ENCODE results near the gene TMEM63B.
"Not testable (repeated sequence)": the region's sequence is repeated elsewhere in the genome, so short reads cannot be mapped to it uniquely, and the experiment has no call there.

TMEM63B gene

DNA sequence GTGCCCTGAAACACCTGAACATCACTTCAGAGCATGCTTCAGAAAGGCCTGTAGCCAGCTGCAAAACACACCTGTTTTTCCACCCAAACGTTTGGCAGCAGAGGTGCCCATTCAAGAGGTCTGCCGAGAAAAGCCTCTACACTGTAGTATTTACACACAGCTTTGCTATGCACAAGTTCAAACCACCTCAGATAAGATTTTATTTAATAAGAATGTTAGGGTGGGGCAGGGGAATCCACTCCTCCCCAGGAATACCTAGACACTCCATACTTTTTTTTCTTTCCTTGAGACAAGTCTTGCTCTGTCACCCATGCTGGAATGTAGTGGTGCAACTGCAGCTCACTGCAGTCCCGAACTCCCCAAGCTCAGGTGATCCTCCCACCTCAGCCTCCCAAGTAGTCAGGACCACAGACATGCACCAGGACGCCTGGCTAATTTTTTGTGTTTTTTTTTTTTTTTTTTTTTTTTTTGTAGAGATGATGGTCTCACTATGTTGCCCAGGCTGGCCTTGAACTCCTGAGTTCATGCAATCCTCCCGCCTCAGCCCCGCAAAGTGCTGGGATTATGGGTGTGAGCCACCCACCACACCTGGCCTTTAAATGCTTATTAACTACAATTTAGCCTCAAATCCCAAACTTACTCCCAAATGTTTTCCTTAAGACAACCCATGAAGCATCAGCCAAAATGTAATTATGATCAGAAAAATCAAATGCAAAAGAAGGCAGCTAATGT, 9.8 kb upstream of the TMEM63B start:
- no peak for DNase-seq

DNA sequence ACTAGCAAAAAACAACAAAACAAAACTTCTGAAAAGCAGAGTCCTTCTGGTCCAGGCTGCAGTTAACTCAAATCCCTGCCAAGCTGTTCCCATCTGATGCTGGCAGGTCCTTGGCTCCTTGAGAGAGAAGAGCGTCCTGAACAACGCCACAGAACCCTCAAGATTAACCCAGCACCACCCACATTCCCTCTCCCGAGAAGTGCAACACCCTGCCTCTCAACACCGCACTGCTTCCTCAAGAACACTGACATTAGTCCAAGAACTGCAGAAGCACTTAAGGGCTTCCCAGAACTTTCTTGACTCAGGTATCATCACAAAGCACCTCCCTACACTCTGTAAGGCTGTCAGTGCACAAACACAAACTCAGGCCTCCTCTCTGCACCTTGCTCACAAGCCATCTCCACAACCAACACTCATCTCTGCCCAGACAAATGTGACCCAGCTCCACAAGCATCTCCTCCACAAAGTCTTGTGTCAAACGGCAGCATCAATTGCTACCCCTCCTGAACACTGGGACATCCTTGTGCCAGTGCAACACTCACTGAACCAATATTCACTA, 7.6 kb upstream of the TMEM63B start:
- no peak for DNase-seq

DNA sequence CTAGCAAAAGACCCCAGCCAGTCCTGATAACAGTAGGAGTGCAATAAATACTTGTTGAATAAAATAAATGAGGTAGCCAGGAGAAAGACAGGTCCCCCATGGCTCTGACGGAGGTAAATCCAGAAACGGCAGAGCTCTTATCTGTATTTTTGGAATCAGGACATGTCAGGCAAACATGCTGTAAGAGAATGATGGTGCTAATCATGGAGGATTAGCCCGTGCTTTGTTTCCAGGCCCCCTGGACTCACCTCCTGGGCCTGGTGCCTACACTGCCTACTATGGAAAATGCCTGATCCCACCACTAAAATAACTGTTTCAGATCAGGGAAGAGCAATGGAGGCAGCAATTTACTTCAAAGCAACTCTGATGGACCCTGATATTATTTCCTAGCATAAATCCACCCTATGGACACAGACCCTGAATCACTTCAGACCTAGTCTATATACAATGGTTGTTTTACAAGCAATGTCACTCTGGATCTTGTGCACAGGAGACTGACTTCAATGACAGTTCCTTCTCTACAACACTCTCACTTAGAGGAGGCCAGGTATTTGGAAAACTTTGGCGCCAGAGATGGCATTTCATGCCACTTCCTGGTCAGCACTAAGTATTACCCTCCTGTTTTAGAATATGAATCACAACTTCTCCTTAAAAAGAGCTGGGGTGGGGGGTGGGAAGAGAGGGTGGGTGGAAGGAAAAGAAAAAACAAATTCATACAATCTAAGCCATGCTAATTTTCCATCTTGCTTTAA, 6.5 kb upstream of the TMEM63B start:
- no peak for DNase-seq

DNA sequence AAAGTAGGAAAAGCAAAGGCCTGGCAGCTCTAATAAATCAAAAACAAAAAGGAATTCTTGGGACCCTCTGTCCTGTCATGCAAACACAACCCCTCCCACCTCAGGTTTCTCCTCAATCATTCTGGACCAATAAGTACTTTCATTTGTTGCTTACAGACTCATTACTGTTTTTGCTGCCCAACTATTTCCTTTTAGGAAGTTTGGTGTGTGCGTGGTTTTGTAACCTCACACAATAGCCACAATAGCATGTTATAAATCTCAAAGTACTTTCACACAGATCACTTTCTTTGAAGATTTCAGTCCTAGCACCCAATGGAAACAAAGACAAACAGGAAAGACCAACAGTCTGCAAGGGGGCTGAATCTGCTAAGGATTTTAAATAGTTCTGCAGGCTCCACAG, 4.6 kb upstream of the TMEM63B start:
- no peak for DNase-seq

GRCh38 chr6:44123544-44123943, 3.8 kb upstream of the TMEM63B start:
- DNase-seq: no peak

DNA sequence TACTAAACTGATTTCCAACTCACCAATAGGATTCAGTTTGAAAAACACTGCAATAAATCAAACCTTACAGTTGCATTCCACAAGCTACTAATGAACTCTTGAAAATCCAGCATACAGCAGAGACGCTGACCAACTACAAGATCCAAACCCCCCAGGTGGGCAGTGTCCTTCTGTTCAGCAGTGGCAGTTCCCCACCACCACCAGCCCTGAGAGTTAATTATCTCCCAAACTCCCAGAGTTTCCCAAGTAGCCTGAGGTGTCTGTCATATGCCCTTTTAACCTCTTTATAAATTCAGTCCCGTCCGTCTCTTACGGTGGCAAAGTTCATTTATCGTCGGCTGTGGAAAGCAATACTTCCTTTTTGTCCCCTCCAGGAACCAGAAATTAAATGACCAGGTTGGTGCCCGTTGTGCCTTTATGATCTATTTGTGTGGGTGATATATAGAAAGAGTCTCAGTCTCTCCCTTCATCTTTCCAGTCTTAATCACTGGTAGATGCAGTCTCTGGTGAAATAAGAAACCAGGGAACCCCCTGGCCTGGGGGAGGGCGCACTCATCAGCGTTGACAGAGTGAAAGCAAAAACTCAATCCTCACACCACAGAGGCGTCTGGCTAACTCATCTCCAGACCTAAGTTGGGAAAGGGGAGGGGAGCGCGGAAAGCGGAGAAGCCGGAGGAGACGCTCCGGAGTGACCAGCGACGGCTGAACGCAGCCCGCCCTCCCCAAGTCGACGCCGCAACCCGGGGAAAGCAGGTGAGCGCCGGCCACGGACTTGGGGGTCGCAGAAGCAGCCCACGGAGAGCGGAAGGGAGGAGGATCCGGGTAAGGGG, 819 bp upstream of the TMEM63B start:
- peak; percentile 72 for DNase-seq

DNA sequence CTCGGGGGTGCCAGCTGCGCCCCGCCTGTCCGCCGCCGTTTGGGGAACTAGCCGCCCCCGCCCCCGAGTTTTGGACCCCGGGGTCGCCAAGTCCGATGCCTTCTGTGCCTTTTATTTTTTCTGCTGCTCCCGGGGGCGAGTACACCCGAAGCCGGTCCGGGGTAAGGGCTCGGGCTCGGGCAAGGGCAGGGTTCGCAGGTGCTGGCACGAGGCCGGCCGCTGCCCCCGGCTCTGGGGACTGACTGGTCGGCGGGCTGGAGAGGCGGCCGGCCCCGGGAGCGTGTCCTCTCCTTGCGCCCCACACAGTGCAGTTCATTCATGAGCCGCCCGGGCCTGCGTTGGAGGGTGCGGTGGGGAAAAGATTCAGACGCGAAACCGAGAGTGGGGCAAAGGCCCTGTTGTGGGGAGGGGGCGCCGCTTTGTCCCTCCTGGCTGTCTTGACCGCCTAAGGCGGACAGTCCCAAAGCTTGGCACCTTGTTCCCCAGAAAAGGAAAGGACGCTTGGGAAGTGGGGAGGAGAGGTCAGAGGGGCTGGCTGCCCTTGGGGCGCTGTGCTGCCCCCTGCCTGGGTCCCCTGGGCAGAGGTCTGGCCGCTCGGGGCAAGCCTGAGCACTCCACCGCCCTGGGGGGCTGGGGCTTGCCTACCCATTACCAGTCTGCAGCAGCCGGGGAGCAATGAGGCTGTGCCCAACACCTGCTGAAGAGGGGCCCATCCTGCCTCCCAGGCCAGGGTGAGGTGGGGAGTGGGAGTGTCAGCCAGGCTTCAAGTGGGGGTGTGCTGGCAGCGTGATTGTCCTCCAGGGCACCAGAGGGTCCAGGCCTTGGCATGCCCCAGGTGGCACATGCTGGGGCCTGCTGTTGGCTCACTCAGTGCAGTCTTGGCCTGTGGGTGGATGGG, 915 bp downstream of the TMEM63B start:
- DNase-seq: peak; percentile 11

- DNase-seq: no peak
Observed at GRCh38 chr6:44129841-44130322, 2.5 kb downstream of the TMEM63B start.

DNA sequence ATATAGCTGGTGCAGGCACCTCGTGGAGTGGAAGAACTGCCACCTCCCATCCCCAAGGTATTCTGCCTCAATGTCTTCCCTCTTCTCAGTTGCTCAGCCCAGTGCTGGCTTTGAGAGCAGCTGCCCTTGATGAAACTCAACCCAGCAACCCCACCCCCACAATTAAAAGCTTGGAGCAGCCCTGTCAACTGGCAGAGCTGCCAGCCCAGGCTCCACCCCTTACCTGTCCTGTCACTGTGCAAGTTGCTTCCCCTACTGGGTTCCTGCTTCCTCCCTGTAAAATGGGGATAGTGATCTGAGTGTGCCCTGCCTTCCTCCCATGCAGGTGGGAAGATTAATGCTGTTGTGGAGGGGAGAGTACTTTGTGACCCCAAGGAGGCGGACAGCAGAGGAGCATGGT, 4.5 kb downstream of the TMEM63B start:
- no peak for DNase-seq

DNA sequence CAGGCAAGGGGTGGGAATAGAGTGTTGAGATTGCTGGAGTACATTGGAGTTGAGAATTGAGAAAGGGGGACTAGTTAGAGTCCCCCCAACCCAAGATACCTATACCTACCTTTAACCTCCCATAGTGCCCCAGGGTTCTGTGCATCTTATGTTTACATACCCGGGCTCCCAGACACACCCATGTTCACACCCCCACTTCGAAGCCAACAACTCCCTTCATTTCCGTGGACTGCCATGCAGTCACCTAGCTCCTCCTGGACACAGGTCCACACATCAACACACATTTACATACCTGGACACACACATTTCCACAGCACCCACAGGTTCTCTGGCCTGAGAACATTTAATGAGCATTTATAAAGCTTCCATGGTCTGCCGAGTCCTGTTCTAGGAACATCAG, 5.1 kb downstream of the TMEM63B start:
- no peak for DNase-seq

DNA sequence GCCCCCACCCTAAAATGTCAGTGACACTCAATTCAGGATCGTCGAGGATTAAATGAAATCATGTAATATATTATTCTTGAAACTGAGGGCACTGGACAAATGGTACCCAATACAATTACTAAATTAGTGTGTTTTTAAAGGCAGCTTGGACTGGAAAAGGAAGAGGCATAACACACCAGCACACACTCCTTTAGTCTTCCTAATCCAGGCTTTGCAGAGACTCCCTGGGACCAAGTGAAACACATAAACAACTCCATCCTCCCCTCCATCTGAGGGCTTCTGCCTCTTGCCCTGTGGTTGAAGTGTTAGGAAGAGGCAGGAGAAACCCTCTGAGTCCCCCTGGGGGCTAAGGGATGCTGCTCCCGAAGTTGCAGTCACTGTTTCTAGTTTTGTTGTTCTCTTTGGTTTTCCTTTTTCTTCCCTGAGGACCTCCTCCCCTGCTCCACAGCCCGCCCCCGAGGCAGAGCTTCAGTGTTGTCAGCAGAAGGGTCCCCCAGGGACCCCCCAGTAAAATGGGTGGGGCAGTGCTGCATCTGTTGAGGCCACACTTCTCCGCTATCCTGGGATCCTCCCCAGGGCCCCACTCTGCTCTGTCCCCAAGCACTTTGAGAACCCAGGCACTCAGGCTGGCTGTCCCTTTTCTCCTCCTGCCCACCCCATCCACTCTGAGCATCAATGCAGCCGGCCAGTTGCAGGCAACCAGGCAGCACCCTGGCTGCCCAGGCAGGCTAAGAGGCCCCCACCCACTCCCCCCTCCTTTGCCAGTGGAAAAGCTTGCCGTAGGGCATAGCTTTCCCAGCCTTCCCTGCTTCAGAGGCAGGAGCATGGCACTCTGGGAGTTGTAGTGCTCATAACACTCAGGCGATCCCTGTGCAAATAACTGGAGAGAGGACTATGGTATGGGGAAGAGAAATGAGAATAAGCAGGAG, 5.9 kb downstream of the TMEM63B start:
- no peak for DNase-seq

GRCh38 chr6:44133981-44134711, 6.8 kb downstream of the TMEM63B start:
- DNase-seq: no peak

- no peak for DNase-seq
Observed at GRCh38 chr6:44135173-44135758, 7.9 kb downstream of the TMEM63B start.

- no peak for DNase-seq
Observed at GRCh38 chr6:44135875-44136274, 8.5 kb downstream of the TMEM63B start.

GRCh38 chr6:44138717-44139350, 11.5 kb downstream of the TMEM63B start:
- no peak for DNase-seq

DNA sequence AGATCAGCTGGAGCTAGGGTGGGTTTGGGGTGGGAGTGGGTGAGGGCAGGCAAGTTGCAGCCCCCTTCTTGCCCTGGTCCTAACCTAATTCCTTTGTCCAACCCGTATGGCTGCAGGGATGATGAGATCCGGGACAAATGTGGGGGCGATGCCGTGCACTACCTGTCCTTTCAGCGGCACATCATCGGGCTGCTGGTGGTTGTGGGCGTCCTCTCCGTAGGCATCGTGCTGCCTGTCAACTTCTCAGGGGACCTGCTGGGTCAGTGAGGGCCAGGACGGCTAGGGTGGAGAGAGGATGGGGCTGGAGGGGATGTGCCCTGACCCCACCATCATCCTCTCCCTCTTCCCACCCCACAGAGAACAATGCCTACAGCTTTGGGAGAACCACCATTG, 12.0 kb downstream of the TMEM63B start:
- DNase-seq: no peak

DNA sequence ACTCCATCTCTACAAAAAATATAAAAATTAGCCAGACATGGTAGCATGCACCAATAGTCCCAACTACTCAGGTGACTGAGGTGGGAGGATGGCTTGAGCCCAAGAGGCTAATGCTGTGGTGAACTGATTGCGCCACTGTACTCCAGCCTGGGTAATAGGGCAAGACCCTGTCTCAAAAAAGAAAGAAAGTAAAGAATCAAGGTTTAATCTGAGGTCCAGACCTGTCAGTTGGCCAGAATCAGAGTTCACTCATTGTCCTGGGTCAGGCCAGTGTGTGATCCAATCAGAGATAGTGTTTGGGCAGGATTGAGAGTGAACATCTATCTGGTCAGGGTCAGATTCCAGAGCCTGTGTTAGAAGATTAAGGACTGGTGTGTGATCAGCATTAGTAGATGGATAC, 15.5 kb downstream of the TMEM63B start:
- DNase-seq: no peak

DNA sequence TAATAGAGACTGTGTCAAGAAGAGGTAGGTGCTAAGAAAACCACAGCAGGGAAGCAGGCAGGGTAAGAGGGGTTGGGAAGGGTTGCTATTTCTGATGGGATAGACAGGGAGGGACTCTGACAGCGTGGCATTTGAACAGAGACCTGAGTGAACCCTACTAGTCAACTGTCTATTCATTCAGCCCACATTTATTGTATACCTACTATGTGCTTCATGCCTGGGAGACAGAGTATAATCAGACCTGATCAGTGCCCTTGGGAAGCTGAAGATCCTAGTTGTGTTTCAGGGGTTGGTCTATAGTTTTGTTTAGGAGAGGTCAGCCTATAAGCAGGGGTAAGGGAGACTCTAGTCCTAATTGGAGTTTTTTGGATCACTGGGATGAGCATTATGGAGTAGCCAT, 16.4 kb downstream of the TMEM63B start:
- DNase-seq: no peak

DNA sequence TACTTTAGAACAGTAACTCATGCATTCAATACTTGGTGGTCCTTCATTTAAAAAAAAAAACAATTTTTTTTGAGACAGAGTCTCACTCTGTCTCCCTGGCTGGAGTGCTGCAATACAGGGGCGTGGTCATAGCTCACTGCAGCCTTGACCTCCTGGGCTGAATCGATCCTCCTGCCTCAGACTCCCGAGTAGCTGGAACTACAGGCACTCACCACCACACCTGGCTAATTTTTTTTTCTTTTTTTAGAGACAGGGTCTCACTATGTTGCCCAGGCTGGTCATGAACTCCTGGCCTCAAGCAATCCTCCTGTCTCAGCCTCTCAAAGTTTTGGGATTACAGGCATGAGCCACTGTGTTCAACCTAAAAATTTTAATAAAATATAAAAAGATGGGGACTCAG, 17.2 kb downstream of the TMEM63B start:
- DNase-seq: not testable (repeated sequence)
